HEK293 (cell line): ENCODE results near the gene CPNE4.

Source experiments
- CTCF ChIA-PET: fragments of 350-600 bp; formaldehyde crosslinking; extraction: SDS; loops from one replicate; lab custom pipeline; 2021; ENCODE audit warnings: antibody characterized with exemption; lab: Yijun Ruan, JAX
- POLR2A ChIA-PET: fragments of 300-600 bp; formaldehyde crosslinking; extraction: SDS; loops from one replicate; lab custom pipeline; 2020; ENCODE audit warnings: antibody characterized with exemption, inconsistent platforms; lab: Yijun Ruan, JAX
- H3K27ac ChIP-seq: fragments of 200-500 bp; sonication (Bioruptor generic); 2 replicates; pipeline ENCODE4 v1.5.1; 2014; ENCODE audit warnings: low read depth, low read length, control low read depth, inconsistent platforms; ENCODE audit errors: extremely low read depth
- H3K36me3 ChIP-seq, 2 experiments: fragments of 200-500 bp in 1 of 2; sonication (Bioruptor generic) in 1 of 2; 1 replicate in 1 of 2; 2 replicates in 1 of 2; pipeline ENCODE4 v1.5.1; 2014 to 2017; ENCODE audit warnings: inconsistent platforms in 2 of 2, low read length in 2 of 2; ENCODE audit not compliant: control insufficient read depth in 2 of 2, insufficient read depth in 1 of 2
- H3K4me1 ChIP-seq: fragments of 200-500 bp; sonication (Bioruptor generic); 2 replicates; pipeline ENCODE4 v1.5.1; 2014; ENCODE audit warnings: mild to moderate bottlenecking, low read length, inconsistent platforms; ENCODE audit not compliant: control insufficient read depth, insufficient read depth
- H3K4me3 ChIP-seq: 2 replicates; pipeline ENCODE4 v1.5.1; 2011; ENCODE audit warnings: low read depth, mild to moderate bottlenecking, control low read depth, low read length, moderate library complexity
- H3K9me3 ChIP-seq: fragments of 200-500 bp; sonication (Bioruptor generic); 2 replicates; pipeline ENCODE4 v1.5.1; 2014; ENCODE audit warnings: low read depth, low read length, inconsistent platforms; ENCODE audit not compliant: control insufficient read depth, insufficient read depth
- HOXD13 ChIP-seq: sonication (generic); formaldehyde crosslinking; IDR thresholded peaks from 2 replicates; pipeline ENCODE4 v1.8.0; 2022; ENCODE audit warnings: missing genetic modification reagents, borderline replicate concordance
- PRDM2 ChIP-seq: fragments of 450-650 bp; formaldehyde crosslinking; IDR thresholded peaks from 2 replicates; pipeline ENCODE4 v1.5.1; 2016; ENCODE audit warnings: missing biosample characterization, missing genetic modification characterization, borderline replicate concordance
- ZBTB1 ChIP-seq: fragments of 450-650 bp; formaldehyde crosslinking; IDR thresholded peaks from 2 replicates; pipeline ENCODE4 v1.5.1; 2016; ENCODE audit warnings: missing biosample characterization, missing genetic modification characterization
- ZBTB26 ChIP-seq: fragments of 450-650 bp; formaldehyde crosslinking; optimal IDR thresholded peaks from 2 replicates; pipeline ENCODE3; 2016; ENCODE audit warnings: missing biosample characterization, mild to moderate bottlenecking, missing genetic modification characterization
- ZNF132 ChIP-seq: fragments of 450-650 bp; formaldehyde crosslinking; IDR thresholded peaks from 2 replicates; pipeline ENCODE4 v1.5.1; 2017; ENCODE audit warnings: missing biosample characterization, missing genetic modification characterization, borderline replicate concordance
- ZNF18 ChIP-seq: fragments of 450-650 bp; formaldehyde crosslinking; IDR thresholded peaks from 2 replicates; pipeline ENCODE4 v1.5.1; 2016; ENCODE audit warnings: missing biosample characterization, missing genetic modification characterization
- ZNF239 ChIP-seq: fragments of 450-650 bp; formaldehyde crosslinking; IDR thresholded peaks from 2 replicates; pipeline ENCODE4 v1.5.1; 2016; ENCODE audit warnings: missing biosample characterization, missing genetic modification characterization
- ZNF341 ChIP-seq: fragments of 450-650 bp; formaldehyde crosslinking; IDR thresholded peaks from 2 replicates; pipeline ENCODE4; 2016; ENCODE audit warnings: low read depth, missing biosample characterization, missing genetic modification characterization
- ZNF513 ChIP-seq: fragments of 450-650 bp; IDR thresholded peaks from 2 replicates; pipeline ENCODE4 v1.5.1; 2018; ENCODE audit warnings: missing biosample characterization, missing genetic modification characterization
- ZNF645 ChIP-seq: fragments of 450-650 bp; formaldehyde crosslinking; IDR thresholded peaks from 2 replicates; pipeline ENCODE4; 2016; ENCODE audit warnings: missing biosample characterization, missing genetic modification characterization
- ZSCAN5A ChIP-seq: fragments of 450-650 bp; formaldehyde crosslinking; IDR thresholded peaks from 2 replicates; pipeline ENCODE4 v1.5.1; 2016; ENCODE audit warnings: missing biosample characterization, missing genetic modification characterization

CPNE4 gene

GRCh38 chr3:131502530-131503319 lies 532.1 kb downstream of the CPNE4 start, which contains the start of gene MRPL3 (continued):
- TF ChIP-seq ZBTB26 (tag by site-specific recombination) (no peak), ZBTB1 (tag by site-specific recombination) (no peak), ZNF513 (tag by site-specific recombination) (no peak), ZNF18 (tag by site-specific recombination) (no peak)

GRCh38 chr3:131501949-131502348 lies 532.9 kb downstream of the CPNE4 start:
- no peak for TF ChIP-seq ZNF341 (tag by site-specific recombination)
- TF ChIP-seq ZSCAN5A (tag by site-specific recombination): no peak
- no peak for TF ChIP-seq ZNF239 (tag by site-specific recombination)
- no peak for TF ChIP-seq ZNF645 (tag by site-specific recombination)
- no peak for TF ChIP-seq HOXD13 (CRISPR knock-in tag)
- TF ChIP-seq ZNF132 (tag by site-specific recombination): no peak
- TF ChIP-seq PRDM2 (tag by site-specific recombination): no peak
- Histone ChIP-seq H3K27ac (no peak overlapping the region; the same call in 1 of the 2 replicates), H3K4me1 (0 out of 2 replicates have a peak, but pooled peaks cover 2% of the 10 kb centered on the region), H3K9me3 (no peaks in the 10 kb centered on the region), H3K4me3 (peak overlapping the region; percentile 100), H3K36me3 (peaks cover 28 to 43% of the 10 kb centered on the region in 2 experiments)
- CTCF ChIA-PET: interaction anchor here (0.6 kb wide), 1 partner anchor 292 kb away, joined by 3 read pairs; no protein-coding TSS in a partner anchor
- POLR2A ChIA-PET: no interaction called here
